MM.1S (cell line): ENCODE results near the gene UBE2L6.

ENCODE experiments used
- EZH2 ChIP-seq: fragments of 300-600 bp; sonication (generic); optimal IDR thresholded peaks from 2 replicates; pipeline ENCODE3; 2017; ENCODE audit warnings: low read depth, mild to moderate bottlenecking, antibody characterized with exemption, low read length, mixed read lengths
- TF ChIP-seq, protein P1 (sequence below): fragments of 300-600 bp; sonication (generic); IDR thresholded peaks from 2 replicates; pipeline ENCODE4 v1.5.1; 2016; ENCODE audit warnings: antibody characterized with exemption, low read length, mixed read lengths

DNA sequence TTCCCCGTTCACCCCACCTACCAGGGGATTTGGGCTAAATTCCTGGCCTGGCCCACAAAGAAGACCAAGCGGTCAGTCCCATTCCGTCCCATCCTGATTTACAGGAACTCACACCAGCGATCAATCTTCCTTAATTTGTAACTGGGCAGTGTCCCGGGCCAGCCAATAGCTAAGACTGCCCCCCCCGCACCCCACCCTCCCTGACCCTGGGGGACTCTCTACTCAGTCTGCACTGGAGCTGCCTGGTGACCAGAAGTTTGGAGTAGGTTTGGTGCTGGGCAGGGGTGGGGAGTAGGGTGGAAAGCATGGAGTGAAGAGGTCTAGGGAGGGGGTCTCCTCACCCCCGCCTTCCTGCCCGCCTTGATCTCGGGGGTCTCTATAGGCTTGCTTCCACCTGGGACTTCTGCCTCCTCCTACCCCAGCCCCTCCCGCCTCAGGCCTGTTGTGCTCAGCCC, 30.0 kb upstream of the UBE2L6 start, which contains the start of gene SERPING1:
- TF ChIP-seq, protein P1, sequence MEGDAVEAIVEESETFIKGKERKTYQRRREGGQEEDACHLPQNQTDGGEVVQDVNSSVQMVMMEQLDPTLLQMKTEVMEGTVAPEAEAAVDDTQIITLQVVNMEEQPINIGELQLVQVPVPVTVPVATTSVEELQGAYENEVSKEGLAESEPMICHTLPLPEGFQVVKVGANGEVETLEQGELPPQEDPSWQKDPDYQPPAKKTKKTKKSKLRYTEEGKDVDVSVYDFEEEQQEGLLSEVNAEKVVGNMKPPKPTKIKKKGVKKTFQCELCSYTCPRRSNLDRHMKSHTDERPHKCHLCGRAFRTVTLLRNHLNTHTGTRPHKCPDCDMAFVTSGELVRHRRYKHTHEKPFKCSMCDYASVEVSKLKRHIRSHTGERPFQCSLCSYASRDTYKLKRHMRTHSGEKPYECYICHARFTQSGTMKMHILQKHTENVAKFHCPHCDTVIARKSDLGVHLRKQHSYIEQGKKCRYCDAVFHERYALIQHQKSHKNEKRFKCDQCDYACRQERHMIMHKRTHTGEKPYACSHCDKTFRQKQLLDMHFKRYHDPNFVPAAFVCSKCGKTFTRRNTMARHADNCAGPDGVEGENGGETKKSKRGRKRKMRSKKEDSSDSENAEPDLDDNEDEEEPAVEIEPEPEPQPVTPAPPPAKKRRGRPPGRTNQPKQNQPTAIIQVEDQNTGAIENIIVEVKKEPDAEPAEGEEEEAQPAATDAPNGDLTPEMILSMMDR, result no peak
- no peak for TF ChIP-seq EZH2
